Duodenal mucosa (tissue), 2 donors: Measurements from ENCODE around the gene SRC.

Experiments used
- H3K27ac ChIP-seq: one replicate; pipeline ENCODE4 v1.7.0; 2013; ENCODE audit warnings: low read depth, low read length
- H3K27me3 ChIP-seq, 2 donors: one replicate each; pipeline ENCODE4 v1.7.0; 2013; ENCODE audit warnings: low read length in 2 of 2, control low read depth in 1 of 2; ENCODE audit not compliant: insufficient read depth in 2 of 2, control insufficient read depth in 1 of 2
- H3K36me3 ChIP-seq, 2 donors: one replicate each; pipeline ENCODE4 v1.7.0; 2013; ENCODE audit warnings: low read length in 2 of 2, control low read depth in 1 of 2; ENCODE audit not compliant: insufficient read depth in 2 of 2, control insufficient read depth in 1 of 2
- H3K4me1 ChIP-seq, 2 donors: one replicate each; pipeline ENCODE4 v1.7.0; 2013; ENCODE audit warnings: low read length in 2 of 2, control low read depth in 1 of 2; ENCODE audit not compliant: insufficient read depth in 2 of 2, control insufficient read depth in 1 of 2
- H3K4me3 ChIP-seq, 2 donors: one replicate each; pipeline ENCODE4 v1.7.0; 2013; ENCODE audit warnings: low read length in 2 of 2, low read depth in 1 of 2
- H3K9ac ChIP-seq, 2 donors: one replicate each; pipeline ENCODE4 v1.7.0; 2013; ENCODE audit warnings: low read length in 2 of 2, low read depth in 1 of 2
- H3K9me3 ChIP-seq, 2 donors: one replicate each; pipeline ENCODE4 v1.7.0; 2013; ENCODE audit warnings: low read length in 2 of 2, control low read depth in 1 of 2; ENCODE audit not compliant: control insufficient read depth in 1 of 2

The SRC gene

GRCh38 chr20:37356961-37357371 is 11.0 kb downstream of the SRC start:
- Histone ChIP-seq H3K9ac (no peak overlapping the region), H3K27me3 (no peaks in the 10 kb centered on the region), H3K36me3 (peaks cover 9 to 23% of the 10 kb centered on the region in 2 donors), H3K4me3 (no peak overlapping the region), H3K27ac (no peak overlapping the region), H3K4me1 (peaks cover 61 to 63% of the 10 kb centered on the region in 2 donors), H3K9me3 (no peaks in the 10 kb centered on the region)

DNA sequence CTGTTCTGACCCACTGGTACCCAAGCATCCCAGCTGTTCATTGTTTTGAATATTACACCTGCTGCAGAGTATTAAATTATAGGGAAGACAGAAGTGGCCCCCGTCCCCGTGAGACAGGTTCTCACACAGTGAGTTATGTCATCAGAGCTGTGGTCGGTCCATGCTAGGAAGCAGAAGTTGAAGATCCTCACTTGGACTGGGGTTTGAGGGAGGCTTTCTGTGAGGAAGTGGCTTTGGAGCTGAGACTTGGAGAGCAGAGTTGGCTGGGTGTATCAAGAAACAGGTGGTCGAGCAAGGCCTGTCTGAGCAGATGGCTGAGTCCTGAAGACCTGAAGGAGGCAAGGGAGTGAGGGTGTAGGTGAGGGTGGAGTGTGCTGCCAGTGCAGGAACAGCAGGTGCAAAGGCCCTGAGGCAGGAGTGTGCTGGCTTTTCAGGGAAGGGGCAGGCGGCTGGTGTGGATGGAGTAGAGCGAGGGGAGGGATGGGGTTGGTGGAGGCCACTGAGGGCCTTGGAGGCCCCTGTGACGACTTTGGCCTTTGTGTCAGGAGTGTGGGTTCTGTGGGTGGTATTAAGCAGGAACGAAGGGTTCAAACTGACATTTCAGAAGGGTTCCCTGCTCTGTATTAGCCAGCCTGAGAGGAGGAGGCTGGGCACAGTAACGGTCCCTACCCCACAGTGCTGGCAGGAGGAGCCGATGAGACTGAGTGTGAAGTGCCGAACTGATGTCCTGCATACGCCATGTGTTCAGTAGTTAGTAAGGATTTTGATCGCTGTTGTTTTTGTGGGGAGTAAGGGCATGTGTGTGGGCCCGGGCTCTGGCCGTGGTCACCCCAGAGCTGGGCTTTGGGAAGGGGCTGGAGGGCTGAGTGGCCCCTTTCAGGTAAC is 11.8 kb downstream of the SRC start:
- Histone ChIP-seq H3K4me1 (peaks cover 60 to 63% of the 10 kb centered on the region in 2 donors), H3K27me3 (no peaks in the 10 kb centered on the region), H3K9ac (peak overlapping the region in 1 of 2 donors; percentile 30), H3K4me3 (peak overlapping the region in 1 of 2 donors; percentile 15), H3K36me3 (peaks cover 4 to 18% of the 10 kb centered on the region in 2 donors), H3K27ac (no peak overlapping the region), H3K9me3 (no peaks in the 10 kb centered on the region)

DNA sequence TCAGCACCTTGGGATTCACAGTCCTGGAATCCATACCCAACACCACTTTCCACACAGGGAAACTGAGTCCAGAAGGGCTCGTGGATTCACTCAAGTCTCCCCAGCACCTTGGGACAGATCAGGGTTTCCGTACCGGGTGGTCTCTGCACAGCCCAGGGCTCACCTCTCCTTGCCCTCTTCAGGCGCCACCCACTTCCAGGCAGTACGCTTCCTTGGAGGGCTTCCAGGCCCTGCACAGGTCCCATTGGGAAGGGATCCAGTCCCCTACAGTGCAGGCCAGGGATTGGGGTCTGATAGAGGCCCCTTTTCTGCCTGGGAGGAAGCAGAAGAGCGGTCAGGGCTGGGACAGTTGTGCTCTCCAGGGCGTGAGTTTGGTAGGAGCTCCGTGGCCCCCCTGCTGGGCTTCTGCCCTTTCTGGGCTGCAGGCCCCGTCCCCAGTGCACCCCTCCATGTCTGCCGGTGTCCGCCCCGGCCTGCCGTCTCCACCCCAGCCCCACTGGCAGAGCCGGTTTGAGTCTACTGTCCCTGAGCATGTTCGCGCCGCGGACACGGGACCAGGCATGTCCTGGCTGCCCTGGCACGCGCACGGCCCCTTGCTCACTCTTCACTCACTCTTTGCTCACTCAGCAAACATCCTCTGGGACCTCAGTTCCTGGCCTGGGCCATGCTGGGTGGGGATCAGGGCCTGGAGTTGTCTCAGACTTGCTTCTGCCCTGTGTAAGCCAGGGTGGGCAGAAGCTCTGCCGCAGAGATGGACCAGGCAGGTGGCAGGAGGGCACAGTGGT is 12.6 kb downstream of the SRC start:
- H3K9me3 ChIP-seq: no peaks in the 10 kb centered on the region
- H3K9ac ChIP-seq: peak overlapping the region in 1 of 2 donors; percentile 30
- peaks cover 3 to 14% of the 10 kb centered on the region in 2 donors for H3K36me3 ChIP-seq
- H3K4me1 ChIP-seq: peaks cover 51 to 58% of the 10 kb centered on the region in 2 donors
- peak overlapping the region in 1 of 2 donors; percentile 15 for H3K4me3 ChIP-seq
- no peak overlapping the region for H3K27ac ChIP-seq
- no peaks in the 10 kb centered on the region for H3K27me3 ChIP-seq

GRCh38 chr20:37359331-37359730 is 13.4 kb downstream of the SRC start:
- H3K27ac ChIP-seq: no peak overlapping the region
- no peaks in the 10 kb centered on the region for H3K9me3 ChIP-seq

GRCh38 chr20:37359836-37360235 is 13.9 kb downstream of the SRC start:
- H3K36me3 ChIP-seq: peaks cover 0 to 15% of the 10 kb centered on the region in 2 donors
- H3K9me3 ChIP-seq: no peaks in the 10 kb centered on the region
- H3K4me3 ChIP-seq: no peak overlapping the region
- H3K4me1 ChIP-seq: peaks cover 41 to 47% of the 10 kb centered on the region in 2 donors
- H3K27me3 ChIP-seq: no peaks in the 10 kb centered on the region
- H3K9ac ChIP-seq: no peak overlapping the region
- H3K27ac ChIP-seq: no peak overlapping the region

More at GRCh38 chr20:37359331-37359730, 13.4 kb downstream of the SRC start:
- H3K27me3 ChIP-seq: no peaks in the 10 kb centered on the region
- peaks cover 0 to 10% of the 10 kb centered on the region in 2 donors for H3K36me3 ChIP-seq
- H3K4me3 ChIP-seq: no peak overlapping the region
- peaks cover 44 to 50% of the 10 kb centered on the region in 2 donors for H3K4me1 ChIP-seq
- no peak overlapping the region for H3K9ac ChIP-seq

GRCh38 chr20:37360391-37361115 is 14.6 kb downstream of the SRC start:
- H3K4me3 ChIP-seq: no peak overlapping the region
- no peak overlapping the region for H3K27ac ChIP-seq
- H3K36me3 ChIP-seq: peaks cover 0 to 22% of the 10 kb centered on the region in 2 donors
- H3K9ac ChIP-seq: no peak overlapping the region
- H3K27me3 ChIP-seq: no peaks in the 10 kb centered on the region
- no peaks in the 10 kb centered on the region for H3K9me3 ChIP-seq
- H3K4me1 ChIP-seq: peaks cover 34 to 40% of the 10 kb centered on the region in 2 donors

DNA sequence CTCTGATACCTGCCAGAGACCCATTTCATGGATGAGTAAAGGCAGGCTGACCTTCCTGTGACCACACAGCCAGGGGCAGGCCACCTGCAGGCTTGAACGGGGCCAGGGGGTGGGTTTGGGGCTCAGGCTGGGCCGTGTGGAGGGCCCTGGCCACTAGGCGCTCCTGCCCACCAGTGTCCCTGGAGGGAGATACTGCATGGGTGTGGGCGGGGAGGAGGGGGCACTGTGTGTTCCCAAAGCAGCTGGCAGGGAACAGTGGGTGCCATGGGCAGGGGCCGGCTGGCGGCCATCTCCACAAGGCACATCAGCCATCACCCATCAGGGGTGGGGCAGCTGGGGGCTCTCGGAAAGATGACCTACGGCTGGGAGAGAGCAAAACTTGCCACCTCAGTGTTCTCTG is 15.4 kb downstream of the SRC start:
- peaks cover 0 to 30% of the 10 kb centered on the region in 2 donors for H3K36me3 ChIP-seq
- H3K4me3 ChIP-seq: no peak overlapping the region
- H3K27me3 ChIP-seq: no peaks in the 10 kb centered on the region
- no peak overlapping the region for H3K27ac ChIP-seq
- H3K9ac ChIP-seq: no peak overlapping the region
- H3K9me3 ChIP-seq: no peaks in the 10 kb centered on the region
- H3K4me1 ChIP-seq: peaks cover 26 to 32% of the 10 kb centered on the region in 2 donors

DNA sequence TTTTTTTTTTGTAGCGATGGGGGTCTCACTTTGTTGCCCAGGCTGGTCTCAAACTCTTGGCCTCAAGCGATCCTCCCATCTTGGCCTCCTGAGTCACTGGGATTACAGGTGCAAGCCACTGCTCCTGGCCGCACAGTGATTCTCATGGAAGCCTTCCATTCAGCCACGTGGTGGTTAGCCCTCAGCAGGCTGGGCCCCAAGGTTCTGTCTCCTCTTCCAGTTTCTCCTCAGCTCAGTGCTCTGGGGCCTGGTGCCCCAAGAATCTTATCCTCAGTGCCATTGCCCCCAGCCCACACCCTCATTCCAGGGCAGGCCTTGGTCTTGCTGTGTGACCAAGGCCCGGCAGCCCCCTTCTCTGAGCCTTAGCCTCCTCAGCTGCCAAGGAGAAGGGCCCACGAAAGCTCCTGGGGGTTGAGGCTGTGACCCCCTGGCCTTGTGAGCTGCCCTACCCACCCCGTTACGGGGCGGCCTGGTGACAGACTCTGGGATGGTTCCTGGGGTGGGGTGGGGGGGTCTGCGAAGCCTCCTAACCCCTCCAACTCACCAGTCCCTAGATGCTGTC is 16.4 kb downstream of the SRC start:
- Histone ChIP-seq H3K9me3 (no peaks in the 10 kb centered on the region), H3K9ac (no peak overlapping the region), H3K4me1 (peaks cover 17 to 22% of the 10 kb centered on the region in 2 donors), H3K27me3 (no peaks in the 10 kb centered on the region), H3K27ac (no peak overlapping the region), H3K36me3 (peaks cover 0 to 35% of the 10 kb centered on the region in 2 donors), H3K4me3 (no peak overlapping the region)

GRCh38 chr20:37362821-37363220 is 16.9 kb downstream of the SRC start:
- Histone ChIP-seq H3K9ac (no peak overlapping the region), H3K4me1 (peaks cover 12 to 20% of the 10 kb centered on the region in 2 donors), H3K27ac (no peak overlapping the region), H3K36me3 (peaks cover 0 to 35% of the 10 kb centered on the region in 2 donors), H3K27me3 (no peaks in the 10 kb centered on the region), H3K4me3 (no peak overlapping the region), H3K9me3 (no peaks in the 10 kb centered on the region)
